Erythroblast (primary cell): ENCODE data around the gene USP8.
"Not testable (repeated sequence)": the region's sequence is repeated elsewhere in the genome, so short reads cannot be mapped to it uniquely, and the experiment has no call there.

Source experiments
- DNase-seq, 2 experiments: peaks; one replicate each; lab custom pipeline; 2025; lab: John Stamatoyannopoulos, UW
- GATA1 ChIP-seq: IDR thresholded peaks from 2 replicates; pipeline ENCODE4 v1.6.1; 2011; ENCODE audit warnings: low read depth, mild to moderate bottlenecking, control low read depth, low read length, moderate library complexity
- POLR2A ChIP-seq: IDR thresholded peaks from 2 replicates; pipeline ENCODE4 v1.6.1; 2011; ENCODE audit warnings: mild to moderate bottlenecking, low read length

USP8 gene

DNA sequence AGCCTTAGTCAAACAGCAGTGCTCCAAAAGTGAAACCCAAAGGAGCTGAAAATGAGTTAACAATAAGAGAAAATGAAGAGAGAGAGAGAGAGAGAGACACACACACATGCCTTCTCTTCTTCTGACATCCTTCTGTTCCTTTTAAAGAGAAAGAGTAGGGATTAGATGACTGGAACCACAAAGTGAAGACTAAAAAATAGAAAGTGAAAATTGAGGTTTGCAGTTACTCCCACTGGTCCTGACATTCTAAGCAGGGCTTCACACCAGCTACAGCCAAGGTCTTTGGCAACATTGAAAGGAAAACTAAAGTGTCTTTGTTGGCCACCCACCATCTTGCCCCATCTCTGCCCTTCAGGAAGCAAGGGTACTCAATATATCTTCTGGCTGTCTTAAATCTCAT is 63.1 kb downstream of the USP8 start:
- no peak for TF ChIP-seq POLR2A
- TF ChIP-seq GATA1 = no peak
- DNase-seq = no peak

DNA sequence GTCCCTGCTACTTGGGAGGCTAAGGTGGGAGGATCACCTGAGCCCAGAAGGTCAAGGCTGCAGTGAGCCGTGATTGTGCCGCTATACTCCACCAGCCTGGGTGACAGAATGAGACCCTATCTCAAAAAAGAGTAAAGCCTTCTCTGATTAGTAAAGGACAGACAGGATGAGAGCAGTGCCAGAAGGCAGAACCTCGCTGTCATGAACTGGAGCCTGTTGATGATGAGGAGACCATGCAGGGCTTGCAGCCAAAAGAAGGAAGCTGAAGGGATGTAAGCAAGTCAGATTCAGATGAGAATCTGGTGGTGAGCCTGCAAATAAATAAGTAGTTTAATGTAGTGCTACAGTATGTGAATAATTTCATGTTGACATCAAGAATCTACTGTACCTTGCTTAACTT is 69.4 kb downstream of the USP8 start:
- DNase-seq = no peak
- TF ChIP-seq POLR2A (no peak), GATA1 (no peak)

GRCh38 chr15:50494547-50494946 is 70.3 kb downstream of the USP8 start:
- not testable (repeated sequence) for DNase-seq

- no peak for DNase-seq
- TF ChIP-seq GATA1 = no peak
- no peak for TF ChIP-seq POLR2A
Observed at GRCh38 chr15:50496692-50497091, 72.5 kb downstream of the USP8 start.

- TF ChIP-seq POLR2A = no peak
- no peak for TF ChIP-seq GATA1
- DNase-seq = no peak
Observed at GRCh38 chr15:50500352-50500751, 76.1 kb downstream of the USP8 start.

- TF ChIP-seq GATA1 (no peak), POLR2A (no peak)
- no peak for DNase-seq
Observed at GRCh38 chr15:50501815-50502214, 77.6 kb downstream of the USP8 start.

DNA sequence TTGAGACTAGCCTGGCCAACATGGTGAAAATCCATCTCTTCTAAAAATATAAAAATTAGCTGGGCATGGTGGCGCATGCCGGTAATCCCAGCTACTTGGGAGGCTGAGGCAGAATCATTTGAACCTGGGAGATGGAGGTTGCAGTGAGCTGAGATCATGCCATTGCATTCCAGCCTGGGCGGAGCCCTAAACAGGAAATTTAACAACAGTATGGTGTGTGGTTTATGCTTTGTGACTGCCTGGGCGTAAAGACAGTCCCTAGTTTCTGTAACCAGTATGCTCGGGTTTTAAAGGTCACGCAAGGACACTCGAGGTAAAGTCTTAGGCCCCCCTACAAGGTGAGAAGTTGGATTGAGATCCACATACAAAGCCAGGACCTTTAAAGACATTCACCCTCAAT is 78.9 kb downstream of the USP8 start:
- TF ChIP-seq GATA1 = no peak
- TF ChIP-seq POLR2A = no peak
- DNase-seq = no peak

GRCh38 chr15:50505656-50506055 is 81.5 kb downstream of the USP8 start:
- DNase-seq = not testable (repeated sequence)

DNA sequence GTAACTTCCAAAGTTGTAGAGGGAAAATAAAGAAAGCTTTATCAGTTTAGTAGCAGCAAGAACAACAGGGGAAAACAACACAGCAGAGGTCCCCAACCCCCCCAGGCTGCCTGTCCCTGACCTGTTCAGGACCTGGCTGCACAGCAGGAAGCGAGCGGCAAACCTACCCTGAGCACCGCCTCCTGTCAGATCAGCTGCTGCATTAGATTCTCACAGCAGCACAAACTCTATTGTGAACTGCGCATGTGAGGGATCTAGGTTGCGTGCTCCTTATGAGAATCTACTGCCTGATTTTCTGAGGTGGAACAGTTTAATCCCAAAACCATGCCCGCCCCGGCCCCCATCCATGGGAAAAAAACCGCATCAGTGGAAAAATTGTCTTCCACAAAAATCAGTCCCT is 81.9 kb downstream of the USP8 start:
- DNase-seq = no peak
- no peak for TF ChIP-seq POLR2A
- no peak for TF ChIP-seq GATA1

DNA sequence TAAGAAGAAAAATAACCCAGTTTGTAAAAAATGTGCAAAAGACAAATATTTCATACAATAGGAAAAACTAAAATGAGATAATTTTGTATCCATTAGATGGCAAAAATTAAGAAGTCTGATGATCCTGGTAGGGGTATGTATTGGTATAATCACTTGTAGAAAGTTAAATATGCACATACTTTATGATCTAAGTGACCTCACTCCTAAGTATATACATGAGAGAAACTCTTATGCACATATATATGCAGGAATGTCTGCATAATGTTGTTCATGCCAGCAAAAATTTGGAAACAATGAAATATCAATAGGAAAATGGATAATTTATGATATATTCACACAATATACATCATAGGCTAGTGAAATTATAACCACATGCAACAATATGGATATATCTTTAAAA is 88.8 kb downstream of the USP8 start:
- TF ChIP-seq GATA1 = no peak
- no peak for TF ChIP-seq POLR2A
- DNase-seq = no peak

- TF ChIP-seq GATA1 = no peak
- DNase-seq = no peak
Observed at GRCh38 chr15:50519740-50520425, 95.7 kb downstream of the USP8 start.

DNA sequence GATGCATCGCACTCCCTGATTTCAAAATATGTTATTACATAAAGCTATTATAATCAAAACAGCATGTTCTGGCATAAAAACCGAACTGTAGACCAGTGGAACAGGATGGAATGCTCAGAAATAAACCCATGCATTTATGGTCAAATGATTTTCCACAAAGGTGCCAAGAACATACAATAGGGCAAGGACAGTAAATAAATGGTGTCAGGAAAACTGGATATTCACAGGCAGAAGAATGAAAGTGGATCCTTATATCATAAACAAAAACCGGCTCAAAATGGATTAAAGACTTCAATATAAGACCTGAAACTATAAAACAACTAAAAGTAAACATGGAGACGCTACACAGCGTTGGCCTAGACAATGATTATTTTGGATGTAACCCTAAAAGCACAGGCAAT is 99.6 kb downstream of the USP8 start:
- DNase-seq = no peak
- TF ChIP-seq GATA1 = no peak
- TF ChIP-seq POLR2A = no peak

DNA sequence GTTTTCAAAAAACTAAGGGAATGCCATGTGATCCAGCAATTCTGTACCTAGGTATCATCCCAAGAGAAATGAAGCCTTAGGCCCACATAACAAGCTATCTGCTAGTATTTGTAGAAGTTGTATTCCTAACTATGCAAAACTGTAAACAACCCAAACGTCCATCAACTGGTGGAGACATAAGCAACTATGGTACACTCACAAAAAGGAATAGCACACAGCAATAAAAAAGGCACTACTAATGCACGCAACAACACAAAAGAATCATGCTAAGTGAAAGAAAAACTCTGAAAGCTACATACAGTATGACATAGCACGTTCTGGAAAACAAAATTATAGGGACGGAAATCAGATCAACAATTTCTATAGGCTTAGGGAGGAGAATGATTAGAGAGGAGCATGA is 107.0 kb downstream of the USP8 start:
- no peak for TF ChIP-seq GATA1
- no peak for TF ChIP-seq POLR2A
- DNase-seq = no peak

DNA sequence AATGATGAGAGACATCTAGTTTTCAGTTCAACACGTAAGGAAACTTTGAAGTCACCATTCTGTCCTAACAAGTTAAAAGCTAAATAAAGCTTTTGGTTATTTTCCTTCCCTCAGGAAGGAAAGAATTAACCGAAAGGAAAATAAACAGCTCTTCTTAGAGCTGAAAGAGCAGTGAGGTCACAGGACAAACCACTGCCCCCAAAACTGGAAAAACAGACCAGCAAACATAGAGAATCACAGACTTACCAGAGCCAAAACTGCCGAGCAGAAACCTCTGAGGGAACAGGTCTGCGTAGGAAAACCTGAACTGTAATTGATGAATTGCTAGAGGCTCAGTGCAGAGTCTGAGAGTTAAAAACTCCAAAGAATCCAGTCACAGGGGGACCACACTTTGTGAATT is 107.6 kb downstream of the USP8 start:
- TF ChIP-seq GATA1 = no peak
- TF ChIP-seq POLR2A = no peak
- no peak for DNase-seq

- no peak for DNase-seq
- no peak for TF ChIP-seq GATA1
Observed at GRCh38 chr15:50542887-50543210, 118.6 kb downstream of the USP8 start.

DNA sequence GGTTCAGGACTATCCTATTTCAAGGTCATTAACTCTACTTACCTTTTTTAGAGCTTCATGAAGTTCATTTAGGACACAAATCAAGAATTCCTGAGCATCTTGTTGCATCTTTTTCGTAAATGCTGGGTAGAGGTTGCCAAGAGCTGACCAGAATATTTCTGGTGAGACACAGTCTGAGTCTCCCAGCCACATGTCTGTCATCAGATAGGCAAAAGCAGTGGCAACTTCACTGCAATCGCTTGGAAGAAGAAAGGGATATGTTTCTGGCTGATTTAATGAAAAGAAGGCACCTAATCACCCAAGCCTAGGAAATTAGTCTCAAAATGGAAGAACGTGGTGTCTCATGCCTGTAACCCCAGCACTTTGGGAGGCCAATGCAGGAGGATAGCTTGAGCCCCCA is 119.4 kb downstream of the USP8 start:
- no peak for DNase-seq
- TF ChIP-seq GATA1 (no peak), POLR2A (no peak)
